HepG2 (cell line): ENCODE results near the gene DNAAF1. TPM values are rescaled to one million over a fixed set of nuclear protein-coding genes. Genes with fewer than 3 reads are reported as not detected.

Experiments used
- BORCS8-MEF2B ChIP-seq: sonication (generic); formaldehyde crosslinking; IDR thresholded peaks from 2 replicates; pipeline ENCODE4 v1.8.0; 2022; ENCODE audit warnings: mild to moderate bottlenecking, missing genetic modification reagents
- CEBPG ChIP-seq: IDR thresholded peaks from 2 replicates; pipeline ENCODE4 v1.6.1; 2016
- KMT2B ChIP-seq: IDR thresholded peaks from 2 replicates; pipeline ENCODE4 v1.6.1; 2016; ENCODE audit warnings: missing genetic modification reagents, missing compliant biosample characterization
- MAFF ChIP-seq: IDR thresholded peaks from 2 replicates; pipeline ENCODE4 v1.6.1; 2011; ENCODE audit warnings: low read depth, low read length, improper control_type of control experiment
- NFIB ChIP-seq: sonication (generic); formaldehyde crosslinking; IDR thresholded peaks from 2 replicates; pipeline ENCODE4 v1.9.0; 2021; ENCODE audit warnings: missing genetic modification reagents, mild to moderate bottlenecking, borderline replicate concordance
- NR3C1 ChIP-seq: sonication (generic); formaldehyde crosslinking; IDR thresholded peaks from 2 replicates; pipeline ENCODE4 v1.4.0; 2020; ENCODE audit warnings: missing genetic modification reagents
- SP1 ChIP-seq, 2 experiments: fragments of 450-650 bp in 1 of 2; sonication (generic) in 1 of 2; formaldehyde crosslinking in 1 of 2; IDR thresholded peaks; 2 replicates each; pipeline versions ENCODE4 v1.4.0 to v1.6.1; 2016 to 2020; ENCODE audit warnings: missing genetic modification reagents in 1 of 2
- ZC3H13 ChIP-seq: sonication (generic); formaldehyde crosslinking; IDR thresholded peaks from 2 replicates; pipeline ENCODE4 v1.8.1; 2023; ENCODE audit warnings: mild to moderate bottlenecking, missing genetic modification reagents, moderate library complexity
- ZFX ChIP-seq: sonication (generic); formaldehyde crosslinking; IDR thresholded peaks from 2 replicates; pipeline ENCODE4 v1.4.0; 2020; ENCODE audit warnings: mild to moderate bottlenecking, low read depth, missing genetic modification reagents, moderate library complexity
- ZNF260 ChIP-seq: sonication (generic); formaldehyde crosslinking; IDR thresholded peaks from 2 replicates; pipeline ENCODE4 v1.4.0; 2020; ENCODE audit warnings: missing genetic modification reagents, low read depth, mild to moderate bottlenecking, borderline replicate concordance
- ZNF263 ChIP-seq: sonication (generic); formaldehyde crosslinking; IDR thresholded peaks from 2 replicates; pipeline ENCODE4 v1.4.0; 2020; ENCODE audit warnings: missing genetic modification reagents
- ZNF432 ChIP-seq: sonication (generic); formaldehyde crosslinking; IDR thresholded peaks from 2 replicates; pipeline ENCODE4 v1.5.0; 2020; ENCODE audit warnings: missing genetic modification reagents, mild to moderate bottlenecking, borderline replicate concordance
- ZNF703 ChIP-seq: sonication (generic); formaldehyde crosslinking; IDR thresholded peaks from 2 replicates; pipeline ENCODE4 v1.5.1; 2020; ENCODE audit warnings: missing genetic modification reagents, mild to moderate bottlenecking, moderate library complexity, borderline replicate concordance
- ZNF747 ChIP-seq: sonication (generic); formaldehyde crosslinking; IDR thresholded peaks from 2 replicates; pipeline ENCODE4 v1.8.1; 2023; ENCODE audit warnings: missing genetic modification reagents, mild to moderate bottlenecking, borderline replicate concordance
- ZNF75D ChIP-seq: sonication (generic); formaldehyde crosslinking; IDR thresholded peaks from 2 replicates; pipeline ENCODE4 v1.8.1; 2023; ENCODE audit warnings: missing genetic modification reagents, mild to moderate bottlenecking, borderline replicate concordance
- ZNF761 ChIP-seq: sonication (generic); formaldehyde crosslinking; conservative IDR thresholded peaks from 2 replicates; pipeline ENCODE4 v1.4.0; 2020; ENCODE audit warnings: mild to moderate bottlenecking, missing genetic modification reagents
- ZSCAN31 ChIP-seq: sonication (generic); formaldehyde crosslinking; IDR thresholded peaks from 2 replicates; pipeline ENCODE4 v1.5.0; 2020; ENCODE audit warnings: low read depth, mild to moderate bottlenecking, missing genetic modification reagents
- polyA plus RNA-seq, 8 experiments: library from polyadenylated mRNA; depleted of rRNA in 3 of 8; stranded (reverse) in 7 of 8; unstranded in 1 of 8; fragments of >200 nt; fragmentation: Illumina TruSeq in 4 of 8; extraction: Trizol in 4 of 8; gene quantifications; 2 replicates each; pipeline versions ENCODE4 v1.2.1 to v1.2.3, GENCODE V29; 2011 to 2016; ENCODE audit warnings: low read depth in 4 of 8, missing spikeins in 1 of 8, mixed read lengths in 1 of 8; ENCODE audit not compliant: insufficient read depth in 1 of 8
- total RNA-seq, 5 experiments: library from RNA; depleted of rRNA; stranded (reverse); fragments of >200 nt; fragmentation: Illumina TruSeq; extraction: Trizol; gene quantifications; 2 replicates each; pipeline ENCODE4 v1.2.3, GENCODE V29; 2016; ENCODE audit warnings: low read depth in 1 of 5
- TF ChIP-seq, protein P1 (sequence below): sonication (generic); formaldehyde crosslinking; IDR thresholded peaks from 2 replicates; pipeline ENCODE4 v1.5.1; 2020; ENCODE audit warnings: missing genetic modification reagents, mild to moderate bottlenecking, borderline replicate concordance
- TF ChIP-seq, protein P2 (sequence below): sonication (generic); formaldehyde crosslinking; IDR thresholded peaks from 2 replicates; pipeline ENCODE4 v1.8.0; 2022; ENCODE audit warnings: mild to moderate bottlenecking, missing genetic modification reagents, moderate library complexity
- TF ChIP-seq, protein P3 (sequence below): sonication (generic); formaldehyde crosslinking; conservative IDR thresholded peaks from 2 replicates; pipeline ENCODE4 v1.4.0; 2020; ENCODE audit warnings: missing genetic modification reagents
- TF ChIP-seq, protein P4 (sequence below): sonication (generic); formaldehyde crosslinking; IDR thresholded peaks from 2 replicates; pipeline ENCODE4 v1.5.1; 2020; ENCODE audit warnings: missing genetic modification reagents, mild to moderate bottlenecking, borderline replicate concordance
- TF ChIP-seq, protein P5 (sequence below): sonication (generic); formaldehyde crosslinking; conservative IDR thresholded peaks from 2 replicates; pipeline ENCODE4 v1.8.0; 2022; ENCODE audit warnings: mild to moderate bottlenecking, moderate library complexity, missing genetic modification reagents

DNAAF1 gene
- total and polyA plus RNA-seq, 2 of the 13 experiments (the other 11 are each of a cell fraction or from before 2014, with no cell fraction given): 0.04 TPM; not detected in 1

DNA sequence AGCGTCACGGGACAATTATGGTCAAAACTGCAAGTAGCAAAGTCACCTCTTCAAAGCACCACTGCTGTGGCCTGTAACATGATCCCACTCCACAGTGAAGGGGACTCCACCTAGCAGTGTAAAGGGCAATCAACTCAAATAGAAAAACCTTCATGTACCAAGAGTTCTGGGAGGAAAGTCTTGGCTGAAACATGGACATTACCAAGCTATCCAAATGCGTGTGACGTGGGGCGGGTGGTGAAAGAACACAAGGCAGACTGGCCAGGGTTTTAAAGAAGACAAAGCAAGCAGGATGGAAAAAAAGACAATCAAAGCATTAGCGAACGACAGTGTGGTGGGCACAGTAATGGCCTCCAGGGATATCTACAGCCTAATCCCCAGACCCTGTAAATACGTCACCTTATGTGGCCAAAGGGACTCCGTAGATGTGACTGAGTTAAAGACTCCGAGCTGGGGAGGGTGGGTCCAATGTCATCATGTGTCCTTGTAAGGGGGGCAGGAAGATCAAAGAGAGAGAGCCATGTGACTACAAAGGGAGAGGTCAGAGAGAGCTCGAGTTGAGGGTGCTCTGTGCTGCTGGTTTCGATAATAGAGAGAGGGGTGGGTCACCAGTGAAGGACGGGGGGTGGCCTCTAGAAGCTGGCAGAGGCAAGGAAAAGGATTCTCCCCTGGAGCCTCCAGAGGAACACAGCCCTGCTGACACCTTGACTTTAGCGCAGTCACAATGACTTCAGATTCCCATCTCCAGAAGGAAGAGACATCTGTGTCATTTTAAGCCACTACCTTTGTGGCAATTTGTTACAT is 6.1 kb upstream of the DNAAF1 start (continued):
- TF ChIP-seq BORCS8-MEF2B (CRISPR knock-in tag) (no peak), ZNF747 (CRISPR knock-in tag) (peak; percentile 57; the same call in 1 of the 2 replicates), CEBPG (CRISPR knock-in tag) (0 out of 2 replicates have a peak, but pooled peaks have one; percentile 37), ZFX (CRISPR knock-in tag) (peak; percentile 54), ZNF761 (CRISPR knock-in tag) (0 out of 2 replicates have a peak, but pooled peaks have one; percentile 42), ZNF703 (CRISPR knock-in tag) (no peak), MAFF (peak; percentile 55; the same call in 1 of the 2 replicates), NR3C1 (CRISPR knock-in tag) (no peak), ZNF75D (no peak), ZSCAN31 (CRISPR knock-in tag) (peak; percentile 23; the same call in 1 of the 2 replicates), ZC3H13 (CRISPR knock-in tag) (no peak), NFIB (no peak), SP1 (IDR thresholded peaks at IDR 0.05) (no peak), SP1 (CRISPR knock-in tag; IDR thresholded peaks at IDR 0.05) (no peak), ZNF263 (CRISPR knock-in tag) (peak; percentile 46; the same call in 1 of the 2 replicates), ZNF260 (no peak), KMT2B (CRISPR knock-in tag) (peak; percentile 13; the same call in 1 of the 2 replicates), ZNF432 (CRISPR knock-in tag) (no peak)
- TF ChIP-seq, protein P1, sequence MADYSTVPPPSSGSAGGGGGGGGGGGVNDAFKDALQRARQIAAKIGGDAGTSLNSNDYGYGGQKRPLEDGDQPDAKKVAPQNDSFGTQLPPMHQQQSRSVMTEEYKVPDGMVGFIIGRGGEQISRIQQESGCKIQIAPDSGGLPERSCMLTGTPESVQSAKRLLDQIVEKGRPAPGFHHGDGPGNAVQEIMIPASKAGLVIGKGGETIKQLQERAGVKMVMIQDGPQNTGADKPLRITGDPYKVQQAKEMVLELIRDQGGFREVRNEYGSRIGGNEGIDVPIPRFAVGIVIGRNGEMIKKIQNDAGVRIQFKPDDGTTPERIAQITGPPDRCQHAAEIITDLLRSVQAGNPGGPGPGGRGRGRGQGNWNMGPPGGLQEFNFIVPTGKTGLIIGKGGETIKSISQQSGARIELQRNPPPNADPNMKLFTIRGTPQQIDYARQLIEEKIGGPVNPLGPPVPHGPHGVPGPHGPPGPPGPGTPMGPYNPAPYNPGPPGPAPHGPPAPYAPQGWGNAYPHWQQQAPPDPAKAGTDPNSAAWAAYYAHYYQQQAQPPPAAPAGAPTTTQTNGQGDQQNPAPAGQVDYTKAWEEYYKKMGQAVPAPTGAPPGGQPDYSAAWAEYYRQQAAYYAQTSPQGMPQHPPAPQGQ (CRISPR knock-in tag): no peak
- TF ChIP-seq, protein P2, sequence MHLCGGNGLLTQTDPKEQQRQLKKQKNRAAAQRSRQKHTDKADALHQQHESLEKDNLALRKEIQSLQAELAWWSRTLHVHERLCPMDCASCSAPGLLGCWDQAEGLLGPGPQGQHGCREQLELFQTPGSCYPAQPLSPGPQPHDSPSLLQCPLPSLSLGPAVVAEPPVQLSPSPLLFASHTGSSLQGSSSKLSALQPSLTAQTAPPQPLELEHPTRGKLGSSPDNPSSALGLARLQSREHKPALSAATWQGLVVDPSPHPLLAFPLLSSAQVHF: no peak
- TF ChIP-seq, protein P3, sequence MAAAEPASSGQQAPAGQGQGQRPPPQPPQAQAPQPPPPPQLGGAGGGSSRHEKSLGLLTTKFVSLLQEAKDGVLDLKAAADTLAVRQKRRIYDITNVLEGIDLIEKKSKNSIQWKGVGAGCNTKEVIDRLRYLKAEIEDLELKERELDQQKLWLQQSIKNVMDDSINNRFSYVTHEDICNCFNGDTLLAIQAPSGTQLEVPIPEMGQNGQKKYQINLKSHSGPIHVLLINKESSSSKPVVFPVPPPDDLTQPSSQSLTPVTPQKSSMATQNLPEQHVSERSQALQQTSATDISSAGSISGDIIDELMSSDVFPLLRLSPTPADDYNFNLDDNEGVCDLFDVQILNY (CRISPR knock-in tag): no peak
- TF ChIP-seq, protein P4, sequence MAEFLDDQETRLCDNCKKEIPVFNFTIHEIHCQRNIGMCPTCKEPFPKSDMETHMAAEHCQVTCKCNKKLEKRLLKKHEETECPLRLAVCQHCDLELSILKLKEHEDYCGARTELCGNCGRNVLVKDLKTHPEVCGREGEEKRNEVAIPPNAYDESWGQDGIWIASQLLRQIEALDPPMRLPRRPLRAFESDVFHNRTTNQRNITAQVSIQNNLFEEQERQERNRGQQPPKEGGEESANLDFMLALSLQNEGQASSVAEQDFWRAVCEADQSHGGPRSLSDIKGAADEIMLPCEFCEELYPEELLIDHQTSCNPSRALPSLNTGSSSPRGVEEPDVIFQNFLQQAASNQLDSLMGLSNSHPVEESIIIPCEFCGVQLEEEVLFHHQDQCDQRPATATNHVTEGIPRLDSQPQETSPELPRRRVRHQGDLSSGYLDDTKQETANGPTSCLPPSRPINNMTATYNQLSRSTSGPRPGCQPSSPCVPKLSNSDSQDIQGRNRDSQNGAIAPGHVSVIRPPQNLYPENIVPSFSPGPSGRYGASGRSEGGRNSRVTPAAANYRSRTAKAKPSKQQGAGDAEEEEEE (CRISPR knock-in tag): no peak
- TF ChIP-seq, protein P5, sequence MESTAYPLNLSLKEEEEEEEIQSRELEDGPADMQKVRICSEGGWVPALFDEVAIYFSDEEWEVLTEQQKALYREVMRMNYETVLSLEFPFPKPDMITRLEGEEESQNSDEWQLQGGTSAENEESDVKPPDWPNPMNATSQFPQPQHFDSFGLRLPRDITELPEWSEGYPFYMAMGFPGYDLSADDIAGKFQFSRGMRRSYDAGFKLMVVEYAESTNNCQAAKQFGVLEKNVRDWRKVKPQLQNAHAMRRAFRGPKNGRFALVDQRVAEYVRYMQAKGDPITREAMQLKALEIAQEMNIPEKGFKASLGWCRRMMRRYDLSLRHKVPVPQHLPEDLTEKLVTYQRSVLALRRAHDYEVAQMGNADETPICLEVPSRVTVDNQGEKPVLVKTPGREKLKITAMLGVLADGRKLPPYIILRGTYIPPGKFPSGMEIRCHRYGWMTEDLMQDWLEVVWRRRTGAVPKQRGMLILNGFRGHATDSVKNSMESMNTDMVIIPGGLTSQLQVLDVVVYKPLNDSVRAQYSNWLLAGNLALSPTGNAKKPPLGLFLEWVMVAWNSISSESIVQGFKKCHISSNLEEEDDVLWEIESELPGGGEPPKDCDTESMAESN: no peak
